ENCODE measurements around the gene MYLK2. TPM values are rescaled to one million over a fixed set of nuclear protein-coding genes. Genes with fewer than 3 reads are reported as not detected.
"Not testable (repeated sequence)": the region's sequence is repeated elsewhere in the genome, so short reads cannot be mapped to it uniquely, and the experiment has no call there.

Gene MYLK2
- total and polyA plus RNA-seq, 7 experiments from 2014 or later, result 0.58 TPM; not detected in 6

- Mint-ChIP-seq H3K27me3 (no peaks in the 10 kb centered on the region), H3K27ac (no peak overlapping the region), H3K36me3 (no peaks in the 10 kb centered on the region), H3K9me3 (no peaks in the 10 kb centered on the region), H3K4me3 (no peak overlapping the region), H3K4me1 (no peaks in the 10 kb centered on the region)
- intact Hi-C loops (cut with micrococcal nuclease), result no loop called here
- H3K4me3 ChIP-seq (ENCODE audit: low read length), result no peak overlapping the region
- H3K27me3 ChIP-seq (ENCODE audit: control insufficient read depth in 2 of 2, insufficient read depth in 2 of 2, low read length in 2 of 2), result no peaks in the 10 kb centered on the region
- H3K4me1 ChIP-seq (ENCODE audit: control insufficient read depth in 2 of 2, insufficient read depth in 2 of 2, low read length in 2 of 2), result no peaks in the 10 kb centered on the region
- no peaks in the 10 kb centered on the region for H3K9me3 ChIP-seq (ENCODE audit: control insufficient read depth in 2 of 3, low read length in 3 of 3)
- H3K27ac ChIP-seq (ENCODE audit: low read depth, low read length), result no peak overlapping the region
- no peak for ATAC-seq
- no peak for DNase-seq
- H3K36me3 ChIP-seq (ENCODE audit: control insufficient read depth in 2 of 3, insufficient read depth in 3 of 3, low read length in 3 of 3), result no peaks in the 10 kb centered on the region
- ChIA-PET CTCF (no interaction called here), POLR2A (no interaction called here)
Observed at GRCh38 chr20:31813611-31814010, 5.5 kb upstream of the MYLK2 start.

DNA sequence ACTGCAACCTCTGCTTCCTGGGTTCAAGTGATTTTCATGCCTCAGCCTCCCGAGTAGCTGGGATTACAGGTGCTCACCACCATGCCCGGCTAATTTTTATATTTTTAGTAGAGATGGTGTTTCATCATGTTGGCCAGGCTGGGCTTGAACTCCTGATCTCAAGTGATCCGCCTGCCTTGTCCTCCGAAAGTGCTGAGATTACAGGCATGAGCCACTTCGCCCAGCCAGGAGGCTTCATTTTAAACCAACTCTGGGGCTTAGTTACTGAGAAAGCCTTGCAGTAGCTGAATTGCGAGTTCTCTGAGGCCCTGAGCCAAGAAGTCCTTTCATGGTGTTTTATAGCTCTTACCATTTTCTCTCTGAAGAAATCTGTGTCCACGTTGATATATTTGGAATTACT is 5.0 kb upstream of the MYLK2 start:
- POLR2A ChIA-PET; H3K4me3 ChIP-seq (ENCODE audit: low read length); H3K9me3 Mint-ChIP-seq; DNase-seq; intact Hi-C loops (cut with micrococcal nuclease); ATAC-seq; H3K27ac Mint-ChIP-seq; CTCF ChIA-PET; H3K4me1 ChIP-seq (ENCODE audit: control insufficient read depth in 2 of 2, insufficient read depth in 2 of 2, low read length in 2 of 2); H3K27me3 Mint-ChIP-seq; H3K27me3 ChIP-seq (ENCODE audit: control insufficient read depth in 2 of 2, insufficient read depth in 2 of 2, low read length in 2 of 2); H3K4me1 Mint-ChIP-seq; H3K36me3 Mint-ChIP-seq; H3K4me3 Mint-ChIP-seq; H3K27ac ChIP-seq (ENCODE audit: low read depth, low read length); H3K36me3 ChIP-seq (ENCODE audit: control insufficient read depth in 2 of 3, insufficient read depth in 3 of 3, low read length in 3 of 3); H3K9me3 ChIP-seq (ENCODE audit: control insufficient read depth in 2 of 3, low read length in 3 of 3): not testable (repeated sequence)

DNA sequence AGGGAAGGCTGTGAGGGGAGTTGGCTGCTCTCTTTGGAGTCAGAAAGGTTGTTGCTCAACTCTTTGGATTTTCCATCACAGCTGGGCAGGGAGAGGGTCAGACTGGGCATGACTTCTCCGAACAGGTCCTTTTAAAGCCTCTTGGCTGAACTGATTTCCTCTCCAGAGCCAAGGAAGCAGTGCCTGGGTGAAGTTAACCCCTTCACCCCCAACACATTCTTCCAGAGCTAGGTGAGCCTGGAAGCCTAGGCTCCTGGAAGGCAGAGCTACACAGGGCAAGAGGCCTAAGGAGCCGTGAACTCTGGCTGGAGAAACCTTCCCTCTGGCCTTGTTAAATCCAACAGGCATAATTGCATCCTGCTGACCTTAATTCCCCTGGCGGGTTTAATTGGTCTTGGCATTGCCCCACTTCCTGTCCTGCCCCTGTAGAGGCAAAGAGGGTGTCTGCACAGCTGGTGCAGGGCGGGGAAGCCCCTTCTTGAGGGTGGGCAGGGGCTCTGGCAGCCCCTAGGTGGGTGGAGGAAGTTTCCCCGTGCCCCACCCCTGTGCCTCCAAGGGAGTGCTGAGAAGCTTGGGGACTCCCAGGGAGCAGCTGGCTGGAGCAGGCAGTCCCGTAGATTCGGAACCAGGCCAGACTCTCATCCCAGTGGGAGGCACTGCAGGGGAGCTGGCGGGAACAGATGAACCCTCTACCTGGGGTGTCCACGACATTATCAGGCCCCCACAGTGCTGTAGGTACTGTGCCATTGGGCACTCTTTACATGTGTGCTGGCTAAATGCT is 3.6 kb upstream of the MYLK2 start:
- no peaks in the 10 kb centered on the region for H3K27me3 ChIP-seq (ENCODE audit: control insufficient read depth in 2 of 2, insufficient read depth in 2 of 2, low read length in 2 of 2)
- no peak overlapping the region for H3K4me3 ChIP-seq (ENCODE audit: low read length)
- ATAC-seq (no peak), DNase-seq (no peak)
- POLR2A ChIA-PET, result interaction anchor here (0.6 kb wide), 1 partner anchor 104 kb away, joined by 3 read pairs; no protein-coding TSS in a partner anchor
- H3K27ac ChIP-seq (ENCODE audit: low read depth, low read length), result no peak overlapping the region
- no peaks in the 10 kb centered on the region for H3K36me3 ChIP-seq (ENCODE audit: control insufficient read depth in 2 of 3, insufficient read depth in 3 of 3, low read length in 3 of 3)
- CTCF ChIA-PET, result no interaction called here
- H3K9me3 ChIP-seq (ENCODE audit: control insufficient read depth in 2 of 3, low read length in 3 of 3), result no peaks in the 10 kb centered on the region
- H3K36me3 Mint-ChIP-seq, result no peaks in the 10 kb centered on the region
- H3K27ac Mint-ChIP-seq, result no peak overlapping the region
- no peak overlapping the region for H3K4me3 Mint-ChIP-seq
- no peaks in the 10 kb centered on the region for H3K4me1 ChIP-seq (ENCODE audit: control insufficient read depth in 2 of 2, insufficient read depth in 2 of 2, low read length in 2 of 2)
- H3K9me3 Mint-ChIP-seq, result no peaks in the 10 kb centered on the region
- no peaks in the 10 kb centered on the region for H3K4me1 Mint-ChIP-seq
- intact Hi-C loops (cut with micrococcal nuclease), result no loop called here
- H3K27me3 Mint-ChIP-seq, result no peaks in the 10 kb centered on the region

DNA sequence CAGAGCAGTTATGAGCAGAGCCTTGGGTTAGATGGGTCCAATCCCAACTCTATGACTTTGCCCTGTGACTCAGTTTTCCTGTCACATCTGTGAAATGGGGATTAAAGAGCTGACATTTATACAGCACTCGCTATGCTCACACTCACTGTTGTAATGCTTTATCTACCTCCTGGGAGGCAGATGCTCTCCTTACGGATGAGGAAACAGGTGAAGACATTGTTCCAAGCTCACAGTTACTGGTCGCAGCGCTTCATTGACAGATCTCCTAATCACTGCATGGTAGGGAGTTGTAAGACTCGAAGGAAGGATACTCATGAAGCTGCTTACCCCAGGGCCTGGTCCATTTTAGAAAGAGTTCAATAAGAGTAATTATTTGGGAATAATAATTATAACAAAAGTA is 2.9 kb upstream of the MYLK2 start:
- ChIA-PET POLR2A (no interaction called here), CTCF (no interaction called here)
- Histone ChIP-seq H3K36me3 (ENCODE audit: control insufficient read depth in 2 of 3, insufficient read depth in 3 of 3, low read length in 3 of 3) (no peaks in the 10 kb centered on the region), H3K27ac (ENCODE audit: low read depth, low read length) (no peak overlapping the region), H3K4me3 (ENCODE audit: low read length) (no peak overlapping the region), H3K27me3 (ENCODE audit: control insufficient read depth in 2 of 2, insufficient read depth in 2 of 2, low read length in 2 of 2) (no peaks in the 10 kb centered on the region), H3K9me3 (ENCODE audit: control insufficient read depth in 2 of 3, low read length in 3 of 3) (no peaks in the 10 kb centered on the region), H3K4me1 (ENCODE audit: control insufficient read depth in 2 of 2, insufficient read depth in 2 of 2, low read length in 2 of 2) (no peaks in the 10 kb centered on the region)
- Mint-ChIP-seq H3K9me3 (no peaks in the 10 kb centered on the region), H3K4me1 (no peaks in the 10 kb centered on the region), H3K27ac (no peak overlapping the region), H3K4me3 (no peak overlapping the region), H3K27me3 (peaks cover 0 to 2% (median 0%) of the 10 kb centered on the region in 5 donors), H3K36me3 (no peaks in the 10 kb centered on the region)
- intact Hi-C loops (cut with micrococcal nuclease), result no loop called here
- DNase-seq (no peak), ATAC-seq (no peak)

DNA sequence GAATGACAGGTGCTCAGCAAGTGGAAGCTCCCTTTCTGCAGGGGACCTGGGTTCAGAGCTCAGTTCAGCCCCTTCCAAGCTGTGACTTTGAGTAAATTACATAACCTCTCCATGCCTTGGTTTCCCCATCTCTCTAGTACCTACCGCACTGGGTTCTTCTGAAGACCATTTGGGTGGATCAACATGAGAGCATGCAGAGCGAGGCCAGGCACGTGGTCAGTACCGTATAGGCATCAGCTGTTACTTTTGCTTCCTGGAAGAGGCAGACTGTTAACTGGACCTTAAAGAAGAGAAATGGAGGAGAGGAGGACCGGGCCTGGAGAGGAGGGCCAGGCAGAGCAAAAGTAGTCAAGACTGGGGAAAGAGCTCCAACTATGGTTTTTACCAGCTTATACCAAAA is 1.7 kb upstream of the MYLK2 start:
- no peaks in the 10 kb centered on the region for H3K27me3 ChIP-seq (ENCODE audit: control insufficient read depth in 2 of 2, insufficient read depth in 2 of 2, low read length in 2 of 2)
- Mint-ChIP-seq H3K4me3 (no peak overlapping the region), H3K27me3 (peaks cover 0 to 4% (median 0%) of the 10 kb centered on the region in 5 donors), H3K9me3 (no peaks in the 10 kb centered on the region), H3K27ac (no peak overlapping the region), H3K4me1 (peaks cover 0 to 4% (median 0%) of the 10 kb centered on the region in 7 donors), H3K36me3 (no peaks in the 10 kb centered on the region)
- H3K36me3 ChIP-seq (ENCODE audit: control insufficient read depth in 2 of 3, insufficient read depth in 3 of 3, low read length in 3 of 3), result no peaks in the 10 kb centered on the region
- CTCF ChIA-PET, result interaction anchor here (1.1 kb wide), 1 partner anchor 35 kb away, joined by 3 read pairs; no protein-coding TSS in a partner anchor
- H3K9me3 ChIP-seq (ENCODE audit: control insufficient read depth in 2 of 3, low read length in 3 of 3), result no peaks in the 10 kb centered on the region
- no peak for DNase-seq
- ATAC-seq, result no peak
- POLR2A ChIA-PET, result no interaction called here
- no peak overlapping the region for H3K4me3 ChIP-seq (ENCODE audit: low read length)
- no peak overlapping the region for H3K27ac ChIP-seq (ENCODE audit: low read depth, low read length)
- intact Hi-C loops (cut with micrococcal nuclease), result no loop called here
- no peaks in the 10 kb centered on the region for H3K4me1 ChIP-seq (ENCODE audit: control insufficient read depth in 2 of 2, insufficient read depth in 2 of 2, low read length in 2 of 2)

- intact Hi-C loops (cut with micrococcal nuclease), result no loop called here
- no peak overlapping the region for H3K27ac ChIP-seq (ENCODE audit: low read depth, low read length)
- ATAC-seq (no peak), DNase-seq (no peak)
- no peak overlapping the region for H3K4me3 Mint-ChIP-seq
- CTCF ChIA-PET, result no interaction called here
- H3K4me1 ChIP-seq (ENCODE audit: control insufficient read depth in 2 of 2, insufficient read depth in 2 of 2, low read length in 2 of 2), result peaks cover 0 to 4% of the 10 kb centered on the region in 2 donors
- no peak overlapping the region for H3K27ac Mint-ChIP-seq
- no peaks in the 10 kb centered on the region for H3K9me3 Mint-ChIP-seq
- POLR2A ChIA-PET, result no interaction called here
- no peaks in the 10 kb centered on the region for H3K9me3 ChIP-seq (ENCODE audit: control insufficient read depth in 2 of 3, low read length in 3 of 3)
- H3K4me1 Mint-ChIP-seq, result peaks cover 0 to 7% (median 0%) of the 10 kb centered on the region in 7 donors
- H3K36me3 ChIP-seq (ENCODE audit: control insufficient read depth in 2 of 3, insufficient read depth in 3 of 3, low read length in 3 of 3), result no peaks in the 10 kb centered on the region
- peaks cover 0 to 4% (median 0%) of the 10 kb centered on the region in 5 donors for H3K27me3 Mint-ChIP-seq
- H3K36me3 Mint-ChIP-seq, result no peaks in the 10 kb centered on the region
- H3K27me3 ChIP-seq (ENCODE audit: control insufficient read depth in 2 of 2, insufficient read depth in 2 of 2, low read length in 2 of 2), result no peaks in the 10 kb centered on the region
- no peak overlapping the region for H3K4me3 ChIP-seq (ENCODE audit: low read length)
Observed at GRCh38 chr20:31818376-31818908, 714 bp upstream of the MYLK2 start.

DNA sequence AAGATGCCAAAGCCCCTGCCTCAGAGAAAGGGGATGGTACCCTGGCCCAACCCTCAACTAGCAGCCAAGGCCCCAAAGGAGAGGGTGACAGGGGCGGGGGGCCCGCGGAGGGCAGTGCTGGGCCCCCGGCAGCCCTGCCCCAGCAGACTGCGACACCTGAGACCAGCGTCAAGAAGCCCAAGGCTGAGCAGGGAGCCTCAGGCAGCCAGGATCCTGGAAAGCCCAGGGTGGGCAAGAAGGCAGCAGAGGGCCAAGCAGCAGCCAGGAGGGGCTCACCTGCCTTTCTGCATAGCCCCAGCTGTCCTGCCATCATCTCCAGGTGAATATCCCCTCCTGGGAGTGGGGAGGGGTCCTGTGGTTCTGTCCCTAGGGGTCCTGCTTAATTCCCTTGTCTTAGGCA is 1.1 kb downstream of the MYLK2 start:
- Histone ChIP-seq H3K4me1 (ENCODE audit: control insufficient read depth in 2 of 2, insufficient read depth in 2 of 2, low read length in 2 of 2) (peaks cover 0 to 4% of the 10 kb centered on the region in 2 donors), H3K36me3 (ENCODE audit: control insufficient read depth in 2 of 3, insufficient read depth in 3 of 3, low read length in 3 of 3) (no peaks in the 10 kb centered on the region), H3K4me3 (ENCODE audit: low read length) (no peak overlapping the region), H3K27me3 (ENCODE audit: control insufficient read depth in 2 of 2, insufficient read depth in 2 of 2, low read length in 2 of 2) (no peaks in the 10 kb centered on the region), H3K27ac (ENCODE audit: low read depth, low read length) (no peak overlapping the region), H3K9me3 (ENCODE audit: control insufficient read depth in 2 of 3, low read length in 3 of 3) (no peaks in the 10 kb centered on the region)
- DNase-seq, result no peak
- Mint-ChIP-seq H3K4me3 (no peak overlapping the region), H3K27ac (no peak overlapping the region), H3K4me1 (peaks cover 0 to 9% (median 0%) of the 10 kb centered on the region in 7 donors), H3K9me3 (no peaks in the 10 kb centered on the region), H3K27me3 (peaks cover 0 to 4% (median 0%) of the 10 kb centered on the region in 5 donors), H3K36me3 (no peaks in the 10 kb centered on the region)
- ATAC-seq, result no peak
- intact Hi-C loops (cut with micrococcal nuclease), result no loop called here
- CTCF ChIA-PET, result no interaction called here
- POLR2A ChIA-PET, result no interaction called here

Data from naive thymus-derived CD4-positive, alpha-beta T cell (primary cell).